Measurements from ENCODE around the gene FMN1.

FMN1 gene

GRCh38 chr15:33001926-33002325 is 192.6 kb downstream of the FMN1 start:
- no peak for ATAC-seq
- Mint-ChIP-seq H3K27ac (no peak overlapping the region), H3K4me1 (no peaks in the 10 kb centered on the region), H3K4me3 (no peak overlapping the region), H3K9me3 (no peaks in the 10 kb centered on the region), H3K36me3 (no peaks in the 10 kb centered on the region)
- DNase-seq (ENCODE audit: low spot score in 2 of 2), result no peak

DNA sequence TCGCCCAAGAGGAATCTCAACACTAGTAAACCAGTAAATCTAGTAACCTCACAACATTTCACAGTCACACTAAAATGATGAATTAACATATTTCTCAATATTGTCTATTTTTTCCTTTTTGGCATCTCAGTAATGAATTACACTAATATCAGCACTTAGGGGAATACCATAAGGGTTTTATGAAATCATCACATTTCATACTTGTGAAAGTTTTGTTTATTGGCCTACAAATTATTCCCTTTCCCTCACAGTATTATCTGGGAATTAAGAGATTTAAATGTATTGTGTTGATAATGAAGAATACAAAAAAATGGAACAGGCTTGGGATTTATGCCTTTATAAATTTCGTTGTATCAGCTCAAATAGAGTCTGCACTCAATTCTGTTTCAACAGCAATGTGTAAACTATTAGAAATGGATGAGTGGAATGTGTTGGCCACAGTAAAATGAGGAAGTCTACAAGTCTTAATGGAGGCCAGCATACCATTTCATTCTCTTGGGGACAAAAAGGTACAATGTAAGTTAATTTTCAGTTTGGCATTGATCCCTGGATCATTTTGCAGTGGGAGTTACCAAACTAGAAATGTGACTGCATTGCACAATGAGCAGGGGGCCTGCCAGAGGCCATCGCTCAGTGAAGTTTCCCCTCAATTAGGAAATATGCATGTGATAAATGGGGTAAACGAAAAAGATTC is 195.4 kb downstream of the FMN1 start:
- no peak overlapping the region for H3K27ac Mint-ChIP-seq
- DNase-seq (ENCODE audit: low spot score in 2 of 2) (no peak), ATAC-seq (no peak)
- H3K4me3 Mint-ChIP-seq, result no peak overlapping the region
- H3K4me1 Mint-ChIP-seq, result no peaks in the 10 kb centered on the region
- no peaks in the 10 kb centered on the region for H3K36me3 Mint-ChIP-seq
- H3K9me3 Mint-ChIP-seq, result no peaks in the 10 kb centered on the region

DNA sequence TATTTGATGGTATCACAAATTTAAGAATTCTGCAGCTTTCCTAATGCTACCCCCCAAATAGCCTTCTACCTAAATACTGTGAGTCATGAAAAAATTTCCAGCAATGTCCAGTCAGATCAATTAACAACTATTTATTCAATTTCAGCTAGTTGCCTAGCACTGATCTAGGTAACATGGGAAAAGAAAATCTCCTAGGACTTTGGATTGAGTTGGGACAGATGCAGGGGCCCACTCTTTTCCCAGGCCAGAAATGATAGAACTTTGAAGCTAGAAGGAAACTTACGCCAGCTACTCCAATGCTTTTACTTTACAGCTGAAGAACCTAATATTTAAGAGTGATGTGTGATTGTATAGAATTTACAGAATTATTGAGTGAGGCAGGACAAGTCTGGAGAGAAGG is 196.3 kb downstream of the FMN1 start:
- no peak overlapping the region for H3K4me3 Mint-ChIP-seq
- no peak for DNase-seq (ENCODE audit: low spot score in 2 of 2)
- no peaks in the 10 kb centered on the region for H3K9me3 Mint-ChIP-seq
- no peak overlapping the region for H3K27ac Mint-ChIP-seq
- H3K36me3 Mint-ChIP-seq, result no peaks in the 10 kb centered on the region
- ATAC-seq, result no peak
- H3K4me1 Mint-ChIP-seq, result no peaks in the 10 kb centered on the region

GRCh38 chr15:32994810-32995424 is 199.6 kb downstream of the FMN1 start:
- no peak for DNase-seq (ENCODE audit: low spot score in 2 of 2)
- H3K4me3 Mint-ChIP-seq, result no peak overlapping the region
- H3K4me1 Mint-ChIP-seq, result no peaks in the 10 kb centered on the region
- H3K9me3 Mint-ChIP-seq, result no peaks in the 10 kb centered on the region
- H3K27ac Mint-ChIP-seq, result no peak overlapping the region
- no peaks in the 10 kb centered on the region for H3K36me3 Mint-ChIP-seq
- ATAC-seq, result no peak

GRCh38 chr15:32993285-32993684 is 201.2 kb downstream of the FMN1 start:
- Mint-ChIP-seq H3K4me1 (no peaks in the 10 kb centered on the region), H3K4me3 (no peak overlapping the region), H3K27ac (no peak overlapping the region), H3K9me3 (no peaks in the 10 kb centered on the region), H3K36me3 (no peaks in the 10 kb centered on the region)
- no peak for ATAC-seq
- no peak for DNase-seq (ENCODE audit: low spot score in 2 of 2)

- H3K4me1 Mint-ChIP-seq, result no peaks in the 10 kb centered on the region
- H3K27ac Mint-ChIP-seq, result no peak overlapping the region
- ATAC-seq (no peak), DNase-seq (ENCODE audit: low spot score in 2 of 2) (no peak)
- H3K9me3 Mint-ChIP-seq, result no peaks in the 10 kb centered on the region
- H3K36me3 Mint-ChIP-seq, result no peaks in the 10 kb centered on the region
- no peak overlapping the region for H3K4me3 Mint-ChIP-seq
These were observed 202.8 kb downstream of the FMN1 start for GRCh38 chr15:32991619-32992111.

DNA sequence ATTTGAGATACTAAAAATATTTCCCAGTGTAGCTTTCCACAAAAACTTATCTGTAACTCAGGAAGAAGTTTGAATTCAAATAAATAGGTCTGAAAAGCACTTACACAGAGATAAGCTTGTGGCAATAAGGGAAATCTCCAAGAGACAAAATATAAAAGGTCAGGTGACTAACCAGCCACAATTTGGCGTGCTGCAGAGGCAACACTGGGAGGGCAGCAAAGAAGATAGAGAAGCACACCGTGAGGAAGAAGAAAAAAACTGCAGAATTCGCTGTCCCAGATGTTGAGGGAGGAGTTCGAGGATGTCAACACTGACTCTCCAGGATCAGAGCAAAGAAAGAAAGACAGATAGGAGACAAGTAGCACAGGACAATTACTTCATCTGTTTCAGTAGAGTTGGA is 204.4 kb downstream of the FMN1 start:
- no peak for DNase-seq (ENCODE audit: low spot score in 2 of 2)
- no peaks in the 10 kb centered on the region for H3K4me1 Mint-ChIP-seq
- H3K27ac Mint-ChIP-seq, result no peak overlapping the region
- H3K36me3 Mint-ChIP-seq, result no peaks in the 10 kb centered on the region
- H3K4me3 Mint-ChIP-seq, result no peak overlapping the region
- no peak for ATAC-seq
- H3K9me3 Mint-ChIP-seq, result no peaks in the 10 kb centered on the region

GRCh38 chr15:32987067-32987466 is 207.4 kb downstream of the FMN1 start:
- H3K9me3 Mint-ChIP-seq, result no peaks in the 10 kb centered on the region
- H3K36me3 Mint-ChIP-seq, result no peaks in the 10 kb centered on the region
- ATAC-seq, result no peak
- DNase-seq (ENCODE audit: low spot score in 2 of 2), result no peak
- H3K4me1 Mint-ChIP-seq, result no peaks in the 10 kb centered on the region
- no peak overlapping the region for H3K27ac Mint-ChIP-seq
- no peak overlapping the region for H3K4me3 Mint-ChIP-seq

- Mint-ChIP-seq H3K27ac (no peak overlapping the region), H3K9me3 (no peaks in the 10 kb centered on the region), H3K36me3 (no peaks in the 10 kb centered on the region), H3K4me1 (no peaks in the 10 kb centered on the region), H3K4me3 (no peak overlapping the region)
- DNase-seq (ENCODE audit: low spot score in 2 of 2) (no peak), ATAC-seq (no peak)
These were observed 208.4 kb downstream of the FMN1 start for GRCh38 chr15:32986147-32986546.

DNA sequence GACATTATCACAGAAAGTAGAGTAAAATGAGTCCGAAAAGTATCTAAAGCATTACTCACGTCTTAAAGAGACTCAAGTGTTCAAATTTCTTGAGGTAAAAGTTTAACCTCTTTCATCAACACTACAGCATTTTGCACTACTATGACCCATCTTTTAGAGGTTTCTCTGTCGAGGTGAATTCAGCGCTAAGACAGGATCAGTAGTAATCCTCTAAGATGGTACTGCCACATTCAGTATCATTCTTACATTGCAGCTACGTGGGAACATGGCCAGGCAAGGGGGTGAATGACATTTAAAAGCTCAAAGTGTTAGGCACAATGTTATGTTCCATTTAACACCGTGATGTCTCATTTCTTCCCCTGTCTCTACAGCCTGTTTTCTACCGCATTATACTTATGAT is 210.8 kb downstream of the FMN1 start:
- Mint-ChIP-seq H3K4me3 (no peak overlapping the region), H3K4me1 (no peaks in the 10 kb centered on the region), H3K36me3 (no peaks in the 10 kb centered on the region), H3K9me3 (no peaks in the 10 kb centered on the region), H3K27ac (no peak overlapping the region)
- ATAC-seq (no peak), DNase-seq (ENCODE audit: low spot score in 2 of 2) (no peak)

GRCh38 chr15:32982001-32982400 is 212.5 kb downstream of the FMN1 start:
- no peak for DNase-seq (ENCODE audit: low spot score in 2 of 2)
- H3K4me3 Mint-ChIP-seq, result no peak overlapping the region

DNA sequence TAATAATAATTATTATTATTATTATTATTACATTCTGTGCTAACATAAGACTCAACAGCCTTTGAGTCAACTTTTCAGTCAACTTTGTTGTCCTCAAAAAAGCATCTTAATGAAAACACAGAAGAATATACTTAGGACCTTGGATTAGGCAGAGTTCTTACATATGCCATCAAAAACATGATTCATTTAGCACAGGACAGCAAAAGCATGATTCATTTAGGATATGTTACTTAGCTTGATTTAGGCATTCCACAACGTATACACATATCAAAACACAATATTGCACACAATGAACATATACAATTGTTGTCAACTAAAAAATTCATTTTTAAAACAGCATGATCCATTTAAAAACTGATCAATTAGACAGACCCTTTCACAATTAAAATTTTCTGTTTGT is 213.0 kb downstream of the FMN1 start:
- DNase-seq (ENCODE audit: low spot score in 2 of 2) (no peak), ATAC-seq (no peak)
- H3K27ac Mint-ChIP-seq, result no peak overlapping the region
- no peaks in the 10 kb centered on the region for H3K36me3 Mint-ChIP-seq
- no peaks in the 10 kb centered on the region for H3K9me3 Mint-ChIP-seq
- H3K4me3 Mint-ChIP-seq, result no peak overlapping the region
- no peaks in the 10 kb centered on the region for H3K4me1 Mint-ChIP-seq

More at GRCh38 chr15:32982001-32982400, 212.5 kb downstream of the FMN1 start:
- no peak for ATAC-seq
- Mint-ChIP-seq H3K27ac (no peak overlapping the region), H3K4me1 (no peaks in the 10 kb centered on the region), H3K9me3 (no peaks in the 10 kb centered on the region), H3K36me3 (no peaks in the 10 kb centered on the region)

- Mint-ChIP-seq H3K9me3 (no peaks in the 10 kb centered on the region), H3K27ac (no peak overlapping the region), H3K36me3 (no peaks in the 10 kb centered on the region), H3K4me3 (no peak overlapping the region), H3K4me1 (no peaks in the 10 kb centered on the region)
- no peak for ATAC-seq
- no peak for DNase-seq (ENCODE audit: low spot score in 2 of 2)
These were observed 214.8 kb downstream of the FMN1 start for GRCh38 chr15:32979710-32980109.

- no peak overlapping the region for H3K4me3 Mint-ChIP-seq
- no peaks in the 10 kb centered on the region for H3K36me3 Mint-ChIP-seq
- H3K9me3 Mint-ChIP-seq, result no peaks in the 10 kb centered on the region
- ATAC-seq, result no peak
- DNase-seq (ENCODE audit: low spot score in 2 of 2), result no peak
- H3K4me1 Mint-ChIP-seq, result no peaks in the 10 kb centered on the region
- H3K27ac Mint-ChIP-seq, result no peak overlapping the region
These were observed 217.0 kb downstream of the FMN1 start for GRCh38 chr15:32977506-32977905.

- no peak overlapping the region for H3K4me3 Mint-ChIP-seq
- DNase-seq (ENCODE audit: low spot score in 2 of 2), result no peak
- no peak for ATAC-seq
- H3K27ac Mint-ChIP-seq, result no peak overlapping the region
- H3K9me3 Mint-ChIP-seq, result no peaks in the 10 kb centered on the region
- no peaks in the 10 kb centered on the region for H3K4me1 Mint-ChIP-seq
- no peaks in the 10 kb centered on the region for H3K36me3 Mint-ChIP-seq
These were observed 219.8 kb downstream of the FMN1 start for GRCh38 chr15:32974691-32975090.

DNA sequence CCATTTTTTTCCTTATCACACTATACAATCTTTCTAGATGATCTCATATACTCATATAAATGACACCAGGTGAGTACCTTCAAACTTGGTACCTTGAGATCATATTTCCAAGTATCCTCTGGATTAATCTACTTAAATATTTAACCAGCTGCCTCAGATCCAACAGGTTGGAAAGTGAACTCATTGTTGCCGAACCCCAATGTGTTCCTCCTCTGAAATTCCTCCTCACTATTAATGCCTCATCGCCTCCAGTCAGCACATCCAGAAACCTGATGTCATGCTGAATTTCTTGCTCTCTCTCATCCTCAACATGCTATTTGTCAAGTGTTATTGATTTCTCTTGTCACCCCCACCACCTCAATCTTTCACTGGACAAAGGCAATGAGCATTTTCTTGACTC is 221.8 kb downstream of the FMN1 start:
- Mint-ChIP-seq H3K4me3 (no peak overlapping the region), H3K27ac (no peak overlapping the region), H3K4me1 (no peaks in the 10 kb centered on the region), H3K36me3 (no peaks in the 10 kb centered on the region), H3K9me3 (no peaks in the 10 kb centered on the region)
- ATAC-seq (no peak), DNase-seq (ENCODE audit: low spot score in 2 of 2) (no peak)

All from stimulated activated effector memory CD8-positive, alpha-beta T cell treated with anti-CD3 and anti-CD28 coated beads, Interleukin-12 subunit alpha, Interleukin-12 subunit beta, amount 100 ng/mL, for 72 hours (primary cell).